ENCODE measurements around the gene PNRC1.

DNA sequence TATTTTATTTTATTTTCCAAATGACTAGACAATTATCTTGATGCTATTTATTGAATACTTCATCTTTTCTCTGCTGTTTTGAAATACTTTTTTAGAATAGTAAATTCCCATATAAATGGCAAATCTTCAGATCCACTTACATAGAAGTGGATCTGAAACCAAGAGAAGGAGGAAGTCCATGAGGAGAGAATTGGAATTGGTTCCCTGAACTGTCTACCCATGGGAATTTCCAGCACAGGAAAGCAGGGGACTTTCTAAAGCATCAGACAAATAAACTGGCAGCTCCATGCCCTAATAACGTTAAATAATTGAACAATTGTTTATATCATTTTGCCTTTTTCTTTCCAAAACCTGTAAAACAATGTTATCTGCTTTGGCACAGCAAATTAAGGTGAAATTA is 47.1 kb upstream of the PNRC1 start:
- TF ChIP-seq, protein P1, sequence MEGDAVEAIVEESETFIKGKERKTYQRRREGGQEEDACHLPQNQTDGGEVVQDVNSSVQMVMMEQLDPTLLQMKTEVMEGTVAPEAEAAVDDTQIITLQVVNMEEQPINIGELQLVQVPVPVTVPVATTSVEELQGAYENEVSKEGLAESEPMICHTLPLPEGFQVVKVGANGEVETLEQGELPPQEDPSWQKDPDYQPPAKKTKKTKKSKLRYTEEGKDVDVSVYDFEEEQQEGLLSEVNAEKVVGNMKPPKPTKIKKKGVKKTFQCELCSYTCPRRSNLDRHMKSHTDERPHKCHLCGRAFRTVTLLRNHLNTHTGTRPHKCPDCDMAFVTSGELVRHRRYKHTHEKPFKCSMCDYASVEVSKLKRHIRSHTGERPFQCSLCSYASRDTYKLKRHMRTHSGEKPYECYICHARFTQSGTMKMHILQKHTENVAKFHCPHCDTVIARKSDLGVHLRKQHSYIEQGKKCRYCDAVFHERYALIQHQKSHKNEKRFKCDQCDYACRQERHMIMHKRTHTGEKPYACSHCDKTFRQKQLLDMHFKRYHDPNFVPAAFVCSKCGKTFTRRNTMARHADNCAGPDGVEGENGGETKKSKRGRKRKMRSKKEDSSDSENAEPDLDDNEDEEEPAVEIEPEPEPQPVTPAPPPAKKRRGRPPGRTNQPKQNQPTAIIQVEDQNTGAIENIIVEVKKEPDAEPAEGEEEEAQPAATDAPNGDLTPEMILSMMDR (IDR thresholded peaks at IDR 0.05) = no peak
- TF ChIP-seq POLR2A (IDR thresholded peaks at IDR 0.05) (no peak), POLR2AphosphoS5 (IDR thresholded peaks at IDR 0.05; ENCODE audit: insufficient read depth in 1 of 2, low read depth in 1 of 2) (no peak)

All from vagina (tissue), 2 donors.